Measurements from ENCODE around the gene LYRM4.

GRCh38 chr6:5162355-5162754 lies 98.4 kb downstream of the LYRM4 start:
- no peak for TF ChIP-seq POLR2A (IDR thresholded peaks at IDR 0.05; ENCODE audit: low read length)
- TF ChIP-seq GATA1 (IDR thresholded peaks at IDR 0.05; ENCODE audit: low read depth, low read length), result no peak

Data from erythroblast (primary cell).